Measurements from ENCODE around the gene PAPLN.

DNA sequence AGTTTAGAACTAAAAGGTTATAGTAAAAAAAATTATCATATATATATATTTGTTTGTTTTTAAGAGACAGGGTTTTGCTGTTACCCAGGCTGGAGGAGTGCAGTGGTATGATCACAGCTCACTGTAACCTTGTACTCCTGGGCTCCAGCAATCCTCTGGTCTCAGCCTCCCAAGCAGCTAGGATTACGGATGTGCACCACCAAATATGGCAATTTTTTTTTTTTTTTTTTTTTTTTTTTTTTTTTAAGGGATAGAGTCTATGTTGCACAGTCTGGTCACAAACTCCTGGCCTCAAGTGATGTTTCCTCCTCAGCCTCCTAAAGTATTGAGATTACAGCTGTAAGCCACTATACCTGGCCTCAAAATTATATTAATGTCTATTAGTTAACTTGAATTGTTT, 48.7 kb downstream of the PAPLN start:
- TF ChIP-seq, protein P1, sequence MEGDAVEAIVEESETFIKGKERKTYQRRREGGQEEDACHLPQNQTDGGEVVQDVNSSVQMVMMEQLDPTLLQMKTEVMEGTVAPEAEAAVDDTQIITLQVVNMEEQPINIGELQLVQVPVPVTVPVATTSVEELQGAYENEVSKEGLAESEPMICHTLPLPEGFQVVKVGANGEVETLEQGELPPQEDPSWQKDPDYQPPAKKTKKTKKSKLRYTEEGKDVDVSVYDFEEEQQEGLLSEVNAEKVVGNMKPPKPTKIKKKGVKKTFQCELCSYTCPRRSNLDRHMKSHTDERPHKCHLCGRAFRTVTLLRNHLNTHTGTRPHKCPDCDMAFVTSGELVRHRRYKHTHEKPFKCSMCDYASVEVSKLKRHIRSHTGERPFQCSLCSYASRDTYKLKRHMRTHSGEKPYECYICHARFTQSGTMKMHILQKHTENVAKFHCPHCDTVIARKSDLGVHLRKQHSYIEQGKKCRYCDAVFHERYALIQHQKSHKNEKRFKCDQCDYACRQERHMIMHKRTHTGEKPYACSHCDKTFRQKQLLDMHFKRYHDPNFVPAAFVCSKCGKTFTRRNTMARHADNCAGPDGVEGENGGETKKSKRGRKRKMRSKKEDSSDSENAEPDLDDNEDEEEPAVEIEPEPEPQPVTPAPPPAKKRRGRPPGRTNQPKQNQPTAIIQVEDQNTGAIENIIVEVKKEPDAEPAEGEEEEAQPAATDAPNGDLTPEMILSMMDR (IDR thresholded peaks at IDR 0.05): no peak
- TF ChIP-seq POLR2AphosphoS5 (IDR thresholded peaks at IDR 0.05): no peak
